Measurements from ENCODE around the gene KRT81.
"Not testable (repeated sequence)": the region's sequence is repeated elsewhere in the genome, so short reads cannot be mapped to it uniquely, and the experiment has no call there.

KRT81 gene

GRCh38 chr12:52263761-52264434 is 27.4 kb downstream of the KRT81 start:
- DNase-seq (ENCODE audit: low read depth), result no peak
- no peak for TF ChIP-seq CTCF (IDR thresholded peaks at IDR 0.05; ENCODE audit: control insufficient read depth, insufficient read depth, low read depth, low read length, missing control alignments)
- no peak overlapping the region for H3K4me3 ChIP-seq (ENCODE audit: control insufficient read depth, low read depth, low read length)

- TF ChIP-seq CTCF (IDR thresholded peaks at IDR 0.05; ENCODE audit: control insufficient read depth, insufficient read depth, low read depth, low read length, missing control alignments), result no peak
- no peak for DNase-seq (ENCODE audit: low read depth)
- no peak overlapping the region for H3K4me3 ChIP-seq (ENCODE audit: control insufficient read depth, low read depth, low read length)
These were observed 29.0 kb downstream of the KRT81 start for GRCh38 chr12:52262286-52262685.

- TF ChIP-seq CTCF (IDR thresholded peaks at IDR 0.05; ENCODE audit: control insufficient read depth, insufficient read depth, low read depth, low read length, missing control alignments), result no peak
- no peak overlapping the region for H3K4me3 ChIP-seq (ENCODE audit: control insufficient read depth, low read depth, low read length)
These were observed 30.2 kb downstream of the KRT81 start for GRCh38 chr12:52261208-52261484.

GRCh38 chr12:52260361-52261207 is 30.8 kb downstream of the KRT81 start:
- no peak for TF ChIP-seq CTCF (IDR thresholded peaks at IDR 0.05; ENCODE audit: control insufficient read depth, insufficient read depth, low read depth, low read length, missing control alignments)
- DNase-seq (ENCODE audit: low read depth), result no peak

More at GRCh38 chr12:52261208-52261484, 30.2 kb downstream of the KRT81 start:
- no peak for DNase-seq (ENCODE audit: low read depth)

DNA sequence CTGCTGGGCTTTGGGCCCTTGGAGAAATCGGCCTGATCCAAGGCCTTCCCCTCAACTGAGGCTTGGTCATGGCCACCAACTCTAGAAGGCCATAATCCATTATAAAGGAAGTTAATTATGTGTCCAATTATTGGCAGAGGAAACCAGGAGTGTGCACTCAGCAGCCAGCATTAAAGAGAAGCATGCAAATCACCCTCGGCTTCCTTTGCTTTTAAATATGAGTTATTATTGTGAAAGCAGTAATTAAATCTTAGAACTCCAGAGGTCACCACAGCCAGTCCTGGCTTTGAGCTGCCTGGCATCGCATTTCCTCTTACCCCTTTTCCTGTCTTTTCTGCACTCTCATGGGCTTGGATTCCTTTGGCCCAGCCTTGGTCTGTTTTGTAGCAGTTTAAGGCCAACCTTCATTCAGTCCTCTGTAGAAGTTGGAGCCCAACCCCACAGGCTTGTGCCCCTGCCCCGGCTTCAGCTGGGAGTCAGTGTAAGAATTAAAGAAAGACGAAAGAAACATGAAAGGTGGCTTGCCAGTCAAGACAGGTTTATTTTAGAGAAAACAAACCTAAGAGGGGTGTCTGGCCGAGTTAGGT is 31.6 kb downstream of the KRT81 start:
- no peak for TF ChIP-seq CTCF (IDR thresholded peaks at IDR 0.05; ENCODE audit: control insufficient read depth, insufficient read depth, low read depth, low read length, missing control alignments)
- H3K4me3 ChIP-seq (ENCODE audit: control insufficient read depth, low read depth, low read length), result no peak overlapping the region
- no peak for DNase-seq (ENCODE audit: low read depth)

More at GRCh38 chr12:52260361-52261207, 30.8 kb downstream of the KRT81 start:
- no peak overlapping the region for H3K4me3 ChIP-seq (ENCODE audit: control insufficient read depth, low read depth, low read length)

DNA sequence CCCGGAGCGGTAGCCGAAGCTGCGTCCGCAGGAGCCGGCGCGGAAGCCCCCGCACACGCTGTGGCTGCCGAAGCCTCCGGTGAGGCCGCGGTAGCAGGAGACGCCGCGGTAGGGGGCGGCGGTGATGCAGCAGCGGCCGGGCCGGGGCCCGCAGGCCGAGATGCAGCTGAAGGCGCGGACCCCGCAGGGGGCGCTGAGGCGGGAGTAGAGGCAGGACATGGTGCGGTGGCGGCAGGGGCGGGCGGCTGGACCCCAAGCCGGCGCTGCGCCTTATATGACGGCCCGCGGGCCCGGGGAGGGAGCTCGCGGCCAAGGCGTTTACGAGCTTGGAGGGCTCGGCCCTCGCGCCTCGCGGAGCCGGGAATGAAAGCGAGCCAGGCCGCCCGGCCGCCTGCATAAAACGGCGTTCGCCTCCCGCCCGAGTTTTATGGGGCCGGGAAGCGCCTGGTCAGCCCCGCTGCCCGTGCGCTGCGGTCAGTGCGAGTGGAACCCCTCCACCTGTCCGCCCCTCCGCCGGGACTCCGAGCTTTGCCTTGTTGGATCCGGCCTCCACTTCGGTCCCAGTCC is 32.9 kb downstream of the KRT81 start:
- TF ChIP-seq CTCF (IDR thresholded peaks at IDR 0.05; ENCODE audit: control insufficient read depth, insufficient read depth, low read depth, low read length, missing control alignments), result no peak
- no peak for DNase-seq (ENCODE audit: low read depth)
- no peak overlapping the region for H3K4me3 ChIP-seq (ENCODE audit: control insufficient read depth, low read depth, low read length)

DNA sequence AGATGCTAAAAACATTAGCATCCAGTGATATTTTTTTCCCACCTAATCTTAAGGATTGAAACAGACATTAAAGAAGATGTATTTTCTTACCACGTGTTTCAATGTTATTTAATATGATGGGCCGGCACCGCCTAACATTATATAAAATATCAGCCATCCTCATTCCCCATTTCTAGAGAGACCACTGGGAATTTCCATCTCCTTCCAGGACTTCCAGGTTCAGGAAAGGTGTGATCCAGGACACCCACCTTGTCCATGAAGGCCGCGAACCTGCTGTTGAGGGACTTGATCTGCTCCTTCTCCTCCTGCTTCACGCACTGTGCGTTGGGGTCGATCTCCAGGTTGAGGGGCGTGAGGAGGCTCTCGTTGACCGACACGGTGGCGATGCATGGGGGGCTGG is 33.4 kb downstream of the KRT81 start:
- not testable (repeated sequence) for DNase-seq (ENCODE audit: low read depth); H3K4me3 ChIP-seq (ENCODE audit: control insufficient read depth, low read depth, low read length)

Data from AG09309 (cell line).